HCT116 (cell line): Measurements from ENCODE around the gene WNK4. TPM values are rescaled to one million over a fixed set of nuclear protein-coding genes. Genes with fewer than 3 reads are reported as not detected.
"Not testable (repeated sequence)": the region's sequence is repeated elsewhere in the genome, so short reads cannot be mapped to it uniquely, and the experiment has no call there.

Experiments
- ATAC-seq: fragments of 200-7000 bp; cut with Tn5 transposase; 2 replicates; pipeline ENCODE4 v1.9.1; 2020; ENCODE audit warnings: mild to moderate bottlenecking, moderate library complexity
- BruUV-seq: library from RNA; stranded (reverse); fragments of 400-500 nt; replicated peaks from 2 replicates; lab custom pipeline; 2021; lab: Mats Ljungman, UMichigan
- CTCF ChIA-PET: fragments of 300-600 bp; sonication (Branson Sonifier 250); formaldehyde crosslinking; loops from one replicate; lab custom pipeline; 2021; ENCODE audit warnings: antibody characterized with exemption; lab: Charles Lee
- POLR2A ChIA-PET: fragments of 300-600, 350-600 bp; sonication (Branson Sonifier 250); formaldehyde crosslinking; loops from one replicate; lab custom pipeline; 2021; ENCODE audit warnings: antibody characterized with exemption; lab: Charles Lee
- RAD21 ChIA-PET, 2 experiments: fragments of 300-600 bp; sonication (Branson Sonifier 250); formaldehyde crosslinking; loops; one replicate each; lab custom pipeline; 2023; ENCODE audit warnings: low total read pairs in 2 of 2; ENCODE audit not compliant: uncharacterized antibody in 2 of 2, unreplicated experiment in 2 of 2, low non-redundant PET in 1 of 2; lab: Charles Lee
- DNase-seq: peaks from one replicate; pipeline ENCODE4 v3.0.0-alpha.2; 2010; ENCODE audit warnings: low read depth, low spot score
- H2AFZ ChIP-seq: fragments of 200-600 bp; shearing (Covaris generic), sonication (generic); 2 replicates; pipeline ENCODE4 v1.6.1; 2017; ENCODE audit warnings: low read depth, mixed run types, mixed read lengths, antibody characterized with exemption, low read length; ENCODE audit not compliant: poor library complexity, severe bottlenecking
- H3K27ac ChIP-seq: 2 replicates; pipeline ENCODE4 v1.5.1; 2012; ENCODE audit warnings: low read depth, low read length
- H3K27me3 ChIP-seq: fragments of 200-600 bp; sonication (generic); 2 replicates; pipeline ENCODE4 v1.6.1; 2016; ENCODE audit warnings: mixed run types, low read length, mixed read lengths; ENCODE audit not compliant: insufficient read depth
- H3K36me3 ChIP-seq, 2 experiments: fragments of 200-500 bp in 1 of 2; fragments of 200-600 bp in 1 of 2; sonication (Bioruptor generic) in 1 of 2; sonication (generic) in 1 of 2; 2 replicates each; pipeline versions ENCODE4 v1.5.1 to v1.6.1; 2014 to 2016; ENCODE audit warnings: low read length in 2 of 2, inconsistent platforms in 1 of 2, mixed read lengths in 1 of 2, mixed run types in 1 of 2; ENCODE audit not compliant: insufficient read depth in 2 of 2, control insufficient read depth in 1 of 2
- H3K4me1 ChIP-seq, 2 experiments: fragments of 200-600 bp in 1 of 2; sonication (generic) in 1 of 2; 2 replicates each; pipeline versions ENCODE4 v1.5.1 to v1.6.1; 2012 to 2017; ENCODE audit warnings: low read length in 2 of 2, inconsistent platforms in 1 of 2, mild to moderate bottlenecking in 1 of 2, mixed read lengths in 1 of 2, mixed run types in 1 of 2, moderate library complexity in 1 of 2; ENCODE audit not compliant: insufficient read depth in 2 of 2, control insufficient read depth in 1 of 2
- H3K4me2 ChIP-seq: fragments of 200-600 bp; sonication (generic); 2 replicates; pipeline ENCODE4 v1.6.1; 2017; ENCODE audit warnings: mixed run types, low read length, mixed read lengths
- H3K4me3 ChIP-seq, 2 experiments: fragments of 200-600 bp in 1 of 2; sonication (generic) in 1 of 2; replicated peaks in 1 of 2; 2 replicates each; pipeline ENCODE4 v1.5.1; 2011 to 2016; ENCODE audit warnings: low read length in 2 of 2, control low read depth in 1 of 2, low read depth in 1 of 2, mild to moderate bottlenecking in 1 of 2, mixed read lengths in 1 of 2, mixed run types in 1 of 2
- H3K79me2 ChIP-seq: fragments of 200-600 bp; sonication (generic); 2 replicates; pipeline ENCODE4 v1.6.1; 2017; ENCODE audit warnings: mild to moderate bottlenecking, mixed run types, low read length, moderate library complexity, mixed read lengths; ENCODE audit not compliant: insufficient read depth
- H3K9ac ChIP-seq: fragments of 200-600 bp; sonication (generic); 2 replicates; pipeline ENCODE4 v1.6.1; 2016; ENCODE audit warnings: low read length, mixed read lengths
- H3K9me2 ChIP-seq: fragments of 200-600 bp; sonication (generic), shearing (Covaris generic); 2 replicates; pipeline ENCODE4 v1.6.1; 2017; ENCODE audit warnings: mixed run types, mild to moderate bottlenecking, moderate library complexity; ENCODE audit not compliant: insufficient read depth
- H3K9me3 ChIP-seq, 2 experiments: fragments of 200-500 bp in 1 of 2; fragments of 200-600 bp in 1 of 2; sonication (Bioruptor generic) in 1 of 2; sonication (generic) in 1 of 2; 2 replicates each; pipeline ENCODE4 v1.6.1; 2014 to 2017; ENCODE audit warnings: low read length in 2 of 2, mixed read lengths in 2 of 2, inconsistent platforms in 1 of 2, low read depth in 1 of 2, mild to moderate bottlenecking in 1 of 2, mixed run types in 1 of 2, moderate library complexity in 1 of 2; ENCODE audit not compliant: control insufficient read depth in 1 of 2, insufficient read depth in 1 of 2
- H4K20me1 ChIP-seq: fragments of 200-600 bp; sonication (generic), shearing (Covaris generic); 2 replicates; pipeline ENCODE4 v1.6.1; 2017; ENCODE audit warnings: mixed run types, mild to moderate bottlenecking, moderate library complexity; ENCODE audit not compliant: insufficient read depth
- CBX3 ChIP-seq: IDR thresholded peaks from 2 replicates; pipeline ENCODE4 v1.6.1; 2012; ENCODE audit warnings: low read depth
- CEBPB ChIP-seq: IDR thresholded peaks from 2 replicates; pipeline ENCODE4 v1.6.1; 2012; ENCODE audit warnings: low read depth
- EGR1 ChIP-seq: IDR thresholded peaks from 2 replicates; pipeline ENCODE4 v1.6.1; 2012; ENCODE audit warnings: low read depth
- ELF1 ChIP-seq: IDR thresholded peaks from 2 replicates; pipeline ENCODE4 v1.6.1; 2012; ENCODE audit warnings: low read depth, borderline replicate concordance
- EZH2 ChIP-seq: fragments of 200-600 bp; sonication (generic); IDR thresholded peaks from 2 replicates; pipeline ENCODE4 v1.6.1; 2017; ENCODE audit warnings: antibody characterized with exemption, mixed run types
- JUND ChIP-seq: IDR thresholded peaks from 2 replicates; pipeline ENCODE4 v1.6.1; 2012
- POLR2A ChIP-seq: IDR thresholded peaks from 2 replicates; pipeline ENCODE4 v1.7.0; 2011; ENCODE audit warnings: borderline replicate concordance; ENCODE audit not compliant: insufficient read depth, insufficient read length; ENCODE audit errors: extremely low read depth
- POLR2AphosphoS5 ChIP-seq: IDR thresholded peaks from 2 replicates; pipeline ENCODE4 v1.6.1; 2011; ENCODE audit warnings: mild to moderate bottlenecking, low read depth, low read length, moderate library complexity
- RAD21 ChIP-seq: IDR thresholded peaks from 2 replicates; pipeline ENCODE4 v1.6.1; 2012; ENCODE audit warnings: low read depth, mild to moderate bottlenecking
- SIN3A ChIP-seq: IDR thresholded peaks from 2 replicates; pipeline ENCODE4 v1.6.1; 2012; ENCODE audit warnings: low read depth
- SP1 ChIP-seq: IDR thresholded peaks from 2 replicates; pipeline ENCODE4 v1.6.1; 2012; ENCODE audit warnings: low read depth
- SRF ChIP-seq: IDR thresholded peaks from 2 replicates; pipeline ENCODE4 v1.6.1; 2012; ENCODE audit warnings: low read depth
- TCF7L2 ChIP-seq: IDR thresholded peaks from 2 replicates; pipeline ENCODE4 v1.7.0; 2011; ENCODE audit warnings: borderline replicate concordance, inconsistent platforms; ENCODE audit not compliant: insufficient read depth, insufficient read length; ENCODE audit errors: extremely low read depth
- YY1 ChIP-seq: IDR thresholded peaks from 2 replicates; pipeline ENCODE4 v1.6.1; 2011; ENCODE audit warnings: low read length, low read depth, moderate library complexity, mild to moderate bottlenecking; ENCODE audit not compliant: insufficient replicate concordance; ENCODE audit errors: extremely low read depth
- ZBTB33 ChIP-seq: IDR thresholded peaks from 2 replicates; pipeline ENCODE4 v1.6.1; 2011; ENCODE audit warnings: mild to moderate bottlenecking, low read length, moderate library complexity; ENCODE audit not compliant: insufficient replicate concordance; ENCODE audit errors: extremely low read depth
- ZFX ChIP-seq: fragments of 450-650 bp; IDR thresholded peaks from 2 replicates; pipeline ENCODE4 v1.6.1; 2017
- intact Hi-C: fragments of 100-400 bp; cut with micrococcal nuclease; formaldehyde crosslinking; loops from 2 replicates; pipeline ENCODE4 v1.10.0; 2022
- total RNA-seq: library from RNA; stranded (reverse); gene quantifications from one replicate; pipeline ENCODE4 v1.2.1, GENCODE V29; 2021; ENCODE audit not compliant: unreplicated experiment
- TF ChIP-seq, protein P1 (sequence below): IDR thresholded peaks from 2 replicates; pipeline ENCODE4 v1.6.1; 2012
- TF ChIP-seq, protein P2 (sequence below): IDR thresholded peaks from 2 replicates; pipeline ENCODE4 v1.6.1; 2012; ENCODE audit warnings: low read depth

The WNK4 gene
- total RNA-seq, 1 experiment from 2014 or later = 4.5 TPM

GRCh38 chr17:42740699-42741098 lies 39.7 kb upstream of the WNK4 start:
- H3K4me2 ChIP-seq = no peak overlapping the region
- no peaks in the 10 kb centered on the region for H3K27me3 ChIP-seq
- H3K27ac ChIP-seq = no peak overlapping the region
- peaks cover 23% of the 10 kb centered on the region for H3K79me2 ChIP-seq
- CTCF ChIA-PET = no interaction called here
- H3K9me3 ChIP-seq = no peaks in the 10 kb centered on the region
- ATAC-seq (no peak), DNase-seq (no peak)
- no TSS peak for BruUV-seq
- no peak for TF ChIP-seq SP1
- no peak for TF ChIP-seq ZFX
- no peak for TF ChIP-seq POLR2AphosphoS5
- TF ChIP-seq, protein P1, sequence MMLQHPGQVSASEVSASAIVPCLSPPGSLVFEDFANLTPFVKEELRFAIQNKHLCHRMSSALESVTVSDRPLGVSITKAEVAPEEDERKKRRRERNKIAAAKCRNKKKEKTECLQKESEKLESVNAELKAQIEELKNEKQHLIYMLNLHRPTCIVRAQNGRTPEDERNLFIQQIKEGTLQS = no peak
- no peak for TF ChIP-seq POLR2A
- TF ChIP-seq ELF1 = no peak
- no peak for TF ChIP-seq CEBPB
- no peak for TF ChIP-seq SIN3A
- no peak for TF ChIP-seq YY1
- no peak for TF ChIP-seq ZBTB33
- TF ChIP-seq EZH2 = no peak
- TF ChIP-seq RAD21 = no peak
- no peak for TF ChIP-seq TCF7L2
- TF ChIP-seq CBX3 = no peak
- TF ChIP-seq JUND = no peak
- TF ChIP-seq SRF = no peak
- TF ChIP-seq, protein P2, sequence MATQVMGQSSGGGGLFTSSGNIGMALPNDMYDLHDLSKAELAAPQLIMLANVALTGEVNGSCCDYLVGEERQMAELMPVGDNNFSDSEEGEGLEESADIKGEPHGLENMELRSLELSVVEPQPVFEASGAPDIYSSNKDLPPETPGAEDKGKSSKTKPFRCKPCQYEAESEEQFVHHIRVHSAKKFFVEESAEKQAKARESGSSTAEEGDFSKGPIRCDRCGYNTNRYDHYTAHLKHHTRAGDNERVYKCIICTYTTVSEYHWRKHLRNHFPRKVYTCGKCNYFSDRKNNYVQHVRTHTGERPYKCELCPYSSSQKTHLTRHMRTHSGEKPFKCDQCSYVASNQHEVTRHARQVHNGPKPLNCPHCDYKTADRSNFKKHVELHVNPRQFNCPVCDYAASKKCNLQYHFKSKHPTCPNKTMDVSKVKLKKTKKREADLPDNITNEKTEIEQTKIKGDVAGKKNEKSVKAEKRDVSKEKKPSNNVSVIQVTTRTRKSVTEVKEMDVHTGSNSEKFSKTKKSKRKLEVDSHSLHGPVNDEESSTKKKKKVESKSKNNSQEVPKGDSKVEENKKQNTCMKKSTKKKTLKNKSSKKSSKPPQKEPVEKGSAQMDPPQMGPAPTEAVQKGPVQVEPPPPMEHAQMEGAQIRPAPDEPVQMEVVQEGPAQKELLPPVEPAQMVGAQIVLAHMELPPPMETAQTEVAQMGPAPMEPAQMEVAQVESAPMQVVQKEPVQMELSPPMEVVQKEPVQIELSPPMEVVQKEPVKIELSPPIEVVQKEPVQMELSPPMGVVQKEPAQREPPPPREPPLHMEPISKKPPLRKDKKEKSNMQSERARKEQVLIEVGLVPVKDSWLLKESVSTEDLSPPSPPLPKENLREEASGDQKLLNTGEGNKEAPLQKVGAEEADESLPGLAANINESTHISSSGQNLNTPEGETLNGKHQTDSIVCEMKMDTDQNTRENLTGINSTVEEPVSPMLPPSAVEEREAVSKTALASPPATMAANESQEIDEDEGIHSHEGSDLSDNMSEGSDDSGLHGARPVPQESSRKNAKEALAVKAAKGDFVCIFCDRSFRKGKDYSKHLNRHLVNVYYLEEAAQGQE = no peak
- no peak for TF ChIP-seq EGR1
- H3K4me1 ChIP-seq = peaks cover 7 to 14% of the 10 kb centered on the region in 2 experiments
- no peak overlapping the region for H3K9ac ChIP-seq
- H4K20me1 ChIP-seq = no peaks in the 10 kb centered on the region
- H3K36me3 ChIP-seq = no peaks in the 10 kb centered on the region
- no peak overlapping the region for H3K4me3 ChIP-seq
- intact Hi-C loops = no loop called here
- RAD21 ChIA-PET = no interaction called here
- POLR2A ChIA-PET = no interaction called here
- H3K9me2 ChIP-seq = no peaks in the 10 kb centered on the region
- H2AFZ ChIP-seq = no peak overlapping the region

DNA sequence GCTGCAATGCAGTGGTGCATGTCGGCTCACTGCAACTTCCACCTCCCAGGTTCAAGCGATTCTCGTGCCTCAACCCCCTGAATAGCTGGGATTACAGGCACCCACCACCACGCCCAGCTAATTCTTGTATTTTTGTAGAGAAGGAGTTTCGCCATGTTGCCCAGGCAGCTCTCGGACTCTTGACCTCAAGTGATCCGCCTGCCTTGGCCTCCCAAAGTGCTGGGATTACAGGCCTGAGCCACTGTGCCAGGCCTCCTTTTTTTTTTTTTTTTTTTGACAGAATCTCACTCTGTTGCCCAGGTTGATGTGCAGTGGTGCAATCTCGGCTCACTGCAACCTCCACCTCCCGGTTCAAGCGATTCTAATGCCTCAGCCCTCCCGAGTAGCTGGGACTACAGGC lies 37.5 kb upstream of the WNK4 start:
- Histone ChIP-seq H3K4me1 (peaks cover 7 to 14% of the 10 kb centered on the region in 2 experiments), H3K79me2 (peaks cover 23% of the 10 kb centered on the region)
- CTCF ChIA-PET, H3K4me2 ChIP-seq, RAD21 ChIA-PET, H3K9me3 ChIP-seq, BruUV-seq, DNase-seq, ATAC-seq, H3K9ac ChIP-seq, H3K27me3 ChIP-seq, intact Hi-C loops, H3K9me2 ChIP-seq, H3K36me3 ChIP-seq, H3K27ac ChIP-seq, H4K20me1 ChIP-seq, H2AFZ ChIP-seq, H3K4me3 ChIP-seq: not testable (repeated sequence)
- POLR2A ChIA-PET = interaction anchor here (1.0 kb wide), 1 partner anchor 30 kb away, joined by 5 read pairs; the partner anchor contains the start of gene VPS25
